ENCODE data around the gene SREK1IP1. TPM values are rescaled to one million over a fixed set of nuclear protein-coding genes. Genes with fewer than 3 reads are reported as not detected.

SREK1IP1 gene
- total and polyA plus RNA-seq, 2 donors (not counting 1 experiment from before 2014, with no cell fraction given), result 4.4 to 25.5 TPM

DNA sequence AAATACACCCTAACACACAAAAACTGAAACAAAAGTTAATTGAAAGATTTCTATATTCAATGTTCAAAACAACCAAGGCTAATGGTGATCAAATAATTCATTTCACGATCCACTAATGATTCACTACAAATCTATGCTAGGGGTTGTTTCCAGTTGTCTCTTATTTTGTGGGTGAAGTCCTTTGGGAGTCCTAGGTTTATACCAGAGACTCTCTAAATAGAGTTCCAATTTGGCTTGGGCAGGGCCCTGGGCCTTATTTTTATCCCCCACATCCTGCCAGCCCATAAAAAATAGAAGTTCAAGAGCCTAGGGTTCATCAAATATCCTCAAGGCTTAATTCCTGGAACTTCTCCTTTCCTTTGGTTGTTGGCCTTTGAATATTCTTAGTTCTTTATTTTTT, 26.1 kb downstream of the SREK1IP1 start:
- no peak overlapping the region for H3K4me3 ChIP-seq (ENCODE audit: control extremely low read depth in 1 of 5, extremely low read depth in 1 of 5, insufficient read depth in 1 of 5, low read depth in 2 of 5, low read length in 4 of 5)
- H3K79me2 ChIP-seq (ENCODE audit: control insufficient read depth, insufficient read depth, low read length), result no peaks in the 10 kb centered on the region
- Mint-ChIP-seq H3K27ac (no peak overlapping the region), H3K4me3 (no peak overlapping the region), H3K27me3 (no peaks in the 10 kb centered on the region), H3K4me1 (no peaks in the 10 kb centered on the region), H3K9me3 (ENCODE audit: insufficient read depth) (no peaks in the 10 kb centered on the region)
- WGBS (ENCODE audit: insufficient coverage), result no CpG with 5 or more reads among the region's 1 CpG
- H2AFZ ChIP-seq (ENCODE audit: insufficient read depth, low read depth, low read length, poor library complexity, severe bottlenecking), result no peak overlapping the region
- intact Hi-C loops (cut with micrococcal nuclease), result no loop called here
- no peak overlapping the region for H3K9ac ChIP-seq (ENCODE audit: low read length)
- H3K27ac ChIP-seq (ENCODE audit: low read length in 2 of 2), result no peak overlapping the region
- no peaks in the 10 kb centered on the region for H3K27me3 ChIP-seq (replicated peaks in 1 of 4; ENCODE audit: control extremely low read depth in 1 of 4, control insufficient read depth in 3 of 4, insufficient read depth in 4 of 4, low read length in 3 of 4)
- DNase-seq (no peak), ATAC-seq (ENCODE audit: low read depth) (no peak)
- no peaks in the 10 kb centered on the region for H3K4me1 ChIP-seq (ENCODE audit: control insufficient read depth in 2 of 2, insufficient read depth in 2 of 2, low read length in 2 of 2)
- peaks cover 6 to 11% of the 10 kb centered on the region in 2 experiments for H3K36me3 ChIP-seq (replicated peaks in 1 of 2; ENCODE audit: control extremely low read depth in 1 of 2, control insufficient read depth in 1 of 2, extremely low read depth in 1 of 2, insufficient read depth in 2 of 2, low read length in 1 of 2)
- H3K4me2 ChIP-seq (replicated peaks; ENCODE audit: low read depth, low read length, poor library complexity, severe bottlenecking), result no peak overlapping the region
- ChIA-PET POLR2A (no interaction called here), CTCF (no interaction called here)
- TF ChIP-seq, protein P1, sequence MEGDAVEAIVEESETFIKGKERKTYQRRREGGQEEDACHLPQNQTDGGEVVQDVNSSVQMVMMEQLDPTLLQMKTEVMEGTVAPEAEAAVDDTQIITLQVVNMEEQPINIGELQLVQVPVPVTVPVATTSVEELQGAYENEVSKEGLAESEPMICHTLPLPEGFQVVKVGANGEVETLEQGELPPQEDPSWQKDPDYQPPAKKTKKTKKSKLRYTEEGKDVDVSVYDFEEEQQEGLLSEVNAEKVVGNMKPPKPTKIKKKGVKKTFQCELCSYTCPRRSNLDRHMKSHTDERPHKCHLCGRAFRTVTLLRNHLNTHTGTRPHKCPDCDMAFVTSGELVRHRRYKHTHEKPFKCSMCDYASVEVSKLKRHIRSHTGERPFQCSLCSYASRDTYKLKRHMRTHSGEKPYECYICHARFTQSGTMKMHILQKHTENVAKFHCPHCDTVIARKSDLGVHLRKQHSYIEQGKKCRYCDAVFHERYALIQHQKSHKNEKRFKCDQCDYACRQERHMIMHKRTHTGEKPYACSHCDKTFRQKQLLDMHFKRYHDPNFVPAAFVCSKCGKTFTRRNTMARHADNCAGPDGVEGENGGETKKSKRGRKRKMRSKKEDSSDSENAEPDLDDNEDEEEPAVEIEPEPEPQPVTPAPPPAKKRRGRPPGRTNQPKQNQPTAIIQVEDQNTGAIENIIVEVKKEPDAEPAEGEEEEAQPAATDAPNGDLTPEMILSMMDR (IDR thresholded peaks at IDR 0.05), result no peak
- no peak for TF ChIP-seq EZH2 (IDR thresholded peaks at IDR 0.05; ENCODE audit: borderline replicate concordance, insufficient read depth, low read depth, low read length, poor library complexity, severe bottlenecking)
- no peaks in the 10 kb centered on the region for H3K9me3 ChIP-seq (ENCODE audit: control extremely low read depth in 1 of 3, control insufficient read depth in 2 of 3, insufficient read depth in 1 of 3, low read length in 2 of 3)
- no peaks in the 10 kb centered on the region for H4K20me1 ChIP-seq (ENCODE audit: control insufficient read depth, insufficient read depth, low read length, poor library complexity, severe bottlenecking)

DNA sequence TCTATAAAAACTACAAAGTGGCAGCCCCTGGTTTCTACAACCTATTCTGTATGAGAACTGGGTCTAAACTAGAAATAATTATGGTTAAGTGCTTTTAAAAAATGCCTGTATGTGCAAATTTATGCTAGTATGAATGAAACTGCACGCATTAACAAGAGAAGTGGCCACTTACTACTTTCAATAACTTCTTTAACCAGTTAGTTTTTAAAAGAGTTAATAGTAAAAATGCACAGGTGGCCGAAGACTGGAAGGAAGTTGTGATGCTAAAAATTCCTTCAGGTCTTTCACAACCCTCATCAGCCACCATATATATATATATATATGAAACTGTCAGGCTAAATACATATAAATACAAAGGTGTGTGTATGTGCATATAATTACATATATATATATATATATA, 41.3 kb downstream of the SREK1IP1 start:
- no peak overlapping the region for H3K9ac ChIP-seq (ENCODE audit: low read length)
- H3K27ac Mint-ChIP-seq, result no peak overlapping the region
- no CpG with 5 or more reads among the region's 2 CpGs for WGBS (ENCODE audit: insufficient coverage)
- H3K36me3 ChIP-seq (replicated peaks in 1 of 2; ENCODE audit: control extremely low read depth in 1 of 2, control insufficient read depth in 1 of 2, extremely low read depth in 1 of 2, insufficient read depth in 2 of 2, low read length in 1 of 2), result peaks cover 11 to 16% of the 10 kb centered on the region in 2 experiments
- no peak overlapping the region for H3K4me3 ChIP-seq (ENCODE audit: control extremely low read depth in 1 of 5, extremely low read depth in 1 of 5, insufficient read depth in 1 of 5, low read depth in 2 of 5, low read length in 4 of 5)
- no peaks in the 10 kb centered on the region for H3K27me3 ChIP-seq (replicated peaks in 1 of 4; ENCODE audit: control extremely low read depth in 1 of 4, control insufficient read depth in 3 of 4, insufficient read depth in 4 of 4, low read length in 3 of 4)
- no peak overlapping the region for H3K4me3 Mint-ChIP-seq
- H3K9me3 Mint-ChIP-seq (ENCODE audit: insufficient read depth), result no peaks in the 10 kb centered on the region
- H2AFZ ChIP-seq (ENCODE audit: insufficient read depth, low read depth, low read length, poor library complexity, severe bottlenecking), result no peak overlapping the region
- DNase-seq (no peak), ATAC-seq (ENCODE audit: low read depth) (no peak)
- no peaks in the 10 kb centered on the region for H3K27me3 Mint-ChIP-seq
- intact Hi-C loops (cut with micrococcal nuclease), result no loop called here
- POLR2A ChIA-PET, result no interaction called here
- TF ChIP-seq, protein P1 (IDR thresholded peaks at IDR 0.05), result no peak
- TF ChIP-seq EZH2 (IDR thresholded peaks at IDR 0.05; ENCODE audit: borderline replicate concordance, insufficient read depth, low read depth, low read length, poor library complexity, severe bottlenecking), result no peak
- H3K4me1 ChIP-seq (ENCODE audit: control insufficient read depth in 2 of 2, insufficient read depth in 2 of 2, low read length in 2 of 2), result no peaks in the 10 kb centered on the region
- H4K20me1 ChIP-seq (ENCODE audit: control insufficient read depth, insufficient read depth, low read length, poor library complexity, severe bottlenecking), result no peaks in the 10 kb centered on the region
- H3K79me2 ChIP-seq (ENCODE audit: control insufficient read depth, insufficient read depth, low read length), result no peaks in the 10 kb centered on the region
- CTCF ChIA-PET, result no interaction called here
- H3K4me1 Mint-ChIP-seq, result no peaks in the 10 kb centered on the region
- H3K27ac ChIP-seq (ENCODE audit: low read length in 2 of 2), result no peak overlapping the region
- H3K4me2 ChIP-seq (replicated peaks; ENCODE audit: low read depth, low read length, poor library complexity, severe bottlenecking), result no peak overlapping the region
- H3K9me3 ChIP-seq (ENCODE audit: control extremely low read depth in 1 of 3, control insufficient read depth in 2 of 3, insufficient read depth in 1 of 3, low read length in 2 of 3), result no peaks in the 10 kb centered on the region

All from B cell (primary cell).